ENCODE results near the gene MEIS3.
"Not testable (repeated sequence)": the region's sequence is repeated elsewhere in the genome, so short reads cannot be mapped to it uniquely, and the experiment has no call there.

Gene MEIS3

GRCh38 chr19:47415953-47416642 lies 3.2 kb downstream of the MEIS3 start:
- DNase-seq (ENCODE audit: low spot score) = no peak

GRCh38 chr19:47414469-47414868 lies 4.9 kb downstream of the MEIS3 start:
- DNase-seq (ENCODE audit: low spot score) = no peak

GRCh38 chr19:47413941-47414340 lies 5.4 kb downstream of the MEIS3 start:
- DNase-seq (ENCODE audit: low spot score) = no peak

- not testable (repeated sequence) for DNase-seq (ENCODE audit: low spot score)
Observed at GRCh38 chr19:47411696-47412095, 7.6 kb downstream of the MEIS3 start.

GRCh38 chr19:47411101-47411500 lies 8.2 kb downstream of the MEIS3 start:
- no peak for DNase-seq (ENCODE audit: low spot score)

- DNase-seq (ENCODE audit: low spot score) = no peak
Observed at GRCh38 chr19:47408156-47408938, 11.0 kb downstream of the MEIS3 start.

- no peak for DNase-seq (ENCODE audit: low spot score)
Observed at GRCh38 chr19:47407417-47407774, 11.9 kb downstream of the MEIS3 start.

- DNase-seq (ENCODE audit: low spot score) = no peak
Observed at GRCh38 chr19:47406711-47407416, 12.5 kb downstream of the MEIS3 start.

GRCh38 chr19:47405854-47406417 lies 13.4 kb downstream of the MEIS3 start:
- no peak for DNase-seq (ENCODE audit: low spot score)

GRCh38 chr19:47405197-47405550 lies 14.2 kb downstream of the MEIS3 start:
- DNase-seq (ENCODE audit: low spot score) = no peak

GRCh38 chr19:47404334-47405196 lies 14.8 kb downstream of the MEIS3 start:
- no peak for DNase-seq (ENCODE audit: low spot score)

GRCh38 chr19:47402504-47402903 lies 16.8 kb downstream of the MEIS3 start:
- no peak for DNase-seq (ENCODE audit: low spot score)

- no peak for DNase-seq (ENCODE audit: low spot score)
Observed at GRCh38 chr19:47398707-47399597, 20.4 kb downstream of the MEIS3 start.

GRCh38 chr19:47391510-47392223 lies 27.7 kb downstream of the MEIS3 start:
- peak; percentile 72 for DNase-seq (ENCODE audit: low spot score)

- DNase-seq (ENCODE audit: low spot score) = no peak
Observed at GRCh38 chr19:47390533-47391488, 28.5 kb downstream of the MEIS3 start.

- DNase-seq (ENCODE audit: low spot score) = no peak
Observed at GRCh38 chr19:47389150-47389556, 30.2 kb downstream of the MEIS3 start.

GRCh38 chr19:47388721-47389120 lies 30.6 kb downstream of the MEIS3 start:
- DNase-seq (ENCODE audit: low spot score) = not testable (repeated sequence)

GRCh38 chr19:47387623-47388022 lies 31.7 kb downstream of the MEIS3 start:
- DNase-seq (ENCODE audit: low spot score) = not testable (repeated sequence)

- DNase-seq (ENCODE audit: low spot score) = not testable (repeated sequence)
Observed at GRCh38 chr19:47386582-47386981, 32.7 kb downstream of the MEIS3 start.

All from CD4-positive, alpha-beta T cell treated with Interleukin-6 at 100 ng/mL for 8 hours (primary cell).